Right lobe of liver (tissue), 6 donors: ENCODE data around the gene C1orf50. TPM values are rescaled to one million over a fixed set of nuclear protein-coding genes. Genes with fewer than 3 reads are reported as not detected.
A peak's percentile ranks its signal among the peaks of the same experiment; 100 is the strongest.

ENCODE experiments used
- ATAC-seq, 4 donors: fragments of 200-7000 bp; cut with Tn5 transposase; one replicate each; pipeline ENCODE4 v1.9.1; 2020; ENCODE audit warnings: mild to moderate bottlenecking in 4 of 4, moderate library complexity in 4 of 4
- DNase-seq, 3 donors: peaks; one replicate each; pipeline ENCODE4 v3.0.0-alpha.2; 2020
- H3K27ac ChIP-seq, 3 donors: fragments of 200-600 bp; one replicate each; pipeline ENCODE4 v1.8.0; 2022
- H3K27me3 ChIP-seq, 2 donors: fragments of 200-600 bp; one replicate each; pipeline ENCODE4 v1.8.0; 2022
- H3K36me3 ChIP-seq, 4 donors: fragments of 200-600 bp; sonication (generic) in 1 of 4; one replicate each; pipeline versions ENCODE4 v1.5.1 to v1.8.0; 2017 to 2022; ENCODE audit warnings: control low read depth in 1 of 4
- H3K4me1 ChIP-seq, 4 donors: fragments of 200-600 bp; sonication (generic) in 1 of 4; one replicate each; pipeline versions ENCODE4 v1.5.1 to v1.8.0; 2017 to 2022; ENCODE audit warnings: control low read depth in 1 of 4
- H3K4me3 ChIP-seq, 3 donors: fragments of 200-600 bp; one replicate each; pipeline ENCODE4 v1.8.0; 2022
- H3K9me3 ChIP-seq, 4 donors: fragments of 200-600 bp; sonication (generic) in 1 of 4; one replicate each; pipeline versions ENCODE4 v1.5.1 to v1.8.0; 2017 to 2022; ENCODE audit warnings: control low read depth in 1 of 4
- POLR2A ChIP-seq: fragments of 450-650 bp; IDR thresholded peaks from one replicate; pipeline ENCODE4 v1.6.1; 2017; ENCODE audit warnings: antibody characterized with exemption, mild to moderate bottlenecking
- WGBS: methylation state at CpG from one replicate; pipeline ENCODE4 v1.1.6; 2018; ENCODE audit warnings: low coverage, low lambda C conversion rate; ENCODE audit not compliant: insufficient coverage; ENCODE audit errors: missing lambda C conversion rate; 5-methylcytosine and 5-hydroxymethylcytosine counted together
- intact Hi-C, 2 donors: fragments of 100-400 bp; cut with DNase I; formaldehyde crosslinking; loops; one replicate each; pipeline versions ENCODE4 v1.11.2 to v1.14.1; 2022
- total RNA-seq, 6 experiments: library from RNA; depleted of rRNA in 2 of 6; stranded (reverse); fragments of >200 nt in 2 of 6; fragmentation: NEBNext Ultra II Directional in 3 of 6; extraction: Animal tissue kit (Norgen Biotek cat#: 25700) in 3 of 6; gene quantifications; one replicate each; pipeline versions ENCODE4 v1.1.0 to v1.2.4, GENCODE V29; 2016 to 2023
- TF ChIP-seq, protein P1 (sequence below), 4 donors: fragments of 200-600 bp in 3 of 4; fragments of 450-650 bp in 1 of 4; IDR thresholded peaks; one replicate each; pipeline versions ENCODE4 v1.5.1 to v1.8.0; 2016 to 2022; ENCODE audit warnings: antibody characterized with exemption in 4 of 4, mild to moderate bottlenecking in 2 of 4
- donor health status: DM: no; HTN: yes; CAD: no.
- donor health status: DM: no; HTN: no; CAD: no.
- donor health status: DM: no; HTN: no; CAD: no.
- donor health status: DM: no; HTN: yes; CAD: no.
- donor health status: DM: no; HTN: yes; CAD: no.

C1orf50 gene
- total RNA-seq, 6 experiments from 2014 or later, result 4.7 to 6.4 (median 5.3) TPM

DNA sequence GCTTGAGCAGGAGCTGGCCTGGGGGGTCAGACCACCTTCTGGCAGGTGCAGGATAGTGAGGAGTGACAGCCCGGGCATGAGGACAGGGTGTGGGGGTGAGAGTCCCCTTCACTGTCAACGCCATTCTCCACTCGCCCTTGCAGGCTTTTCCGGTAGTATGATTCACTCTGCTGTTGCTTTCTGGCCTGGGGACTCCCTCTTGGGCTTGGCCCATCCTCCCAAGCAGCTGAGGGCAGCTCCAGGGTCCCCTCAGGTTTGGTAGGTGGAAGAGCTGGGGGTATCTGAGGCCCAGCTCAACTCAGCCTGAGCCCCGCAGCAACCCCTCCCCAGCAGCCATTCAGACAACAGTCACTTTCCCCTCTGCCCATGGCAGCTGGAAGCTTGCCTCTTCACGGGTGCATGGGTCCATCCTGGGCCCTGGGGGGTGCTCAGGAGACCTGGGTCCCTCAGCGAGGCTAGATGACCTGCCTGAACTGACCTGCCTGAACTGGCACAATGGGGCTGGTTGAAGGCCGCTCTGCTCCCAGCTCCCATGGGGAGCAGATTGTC lies 28.3 kb upstream of the C1orf50 start:
- Histone ChIP-seq H3K4me1 (peaks cover 0 to 13% (median 0%) of the 10 kb centered on the region in 4 donors), H3K4me3 (no peak overlapping the region), H3K27me3 (no peaks in the 10 kb centered on the region), H3K27ac (no peak overlapping the region), H3K9me3 (no peaks in the 10 kb centered on the region), H3K36me3 (no peaks in the 10 kb centered on the region)
- WGBS, result no CpG with 5 or more reads among the region's 8 CpGs
- no peak for DNase-seq
- TF ChIP-seq, protein P1, sequence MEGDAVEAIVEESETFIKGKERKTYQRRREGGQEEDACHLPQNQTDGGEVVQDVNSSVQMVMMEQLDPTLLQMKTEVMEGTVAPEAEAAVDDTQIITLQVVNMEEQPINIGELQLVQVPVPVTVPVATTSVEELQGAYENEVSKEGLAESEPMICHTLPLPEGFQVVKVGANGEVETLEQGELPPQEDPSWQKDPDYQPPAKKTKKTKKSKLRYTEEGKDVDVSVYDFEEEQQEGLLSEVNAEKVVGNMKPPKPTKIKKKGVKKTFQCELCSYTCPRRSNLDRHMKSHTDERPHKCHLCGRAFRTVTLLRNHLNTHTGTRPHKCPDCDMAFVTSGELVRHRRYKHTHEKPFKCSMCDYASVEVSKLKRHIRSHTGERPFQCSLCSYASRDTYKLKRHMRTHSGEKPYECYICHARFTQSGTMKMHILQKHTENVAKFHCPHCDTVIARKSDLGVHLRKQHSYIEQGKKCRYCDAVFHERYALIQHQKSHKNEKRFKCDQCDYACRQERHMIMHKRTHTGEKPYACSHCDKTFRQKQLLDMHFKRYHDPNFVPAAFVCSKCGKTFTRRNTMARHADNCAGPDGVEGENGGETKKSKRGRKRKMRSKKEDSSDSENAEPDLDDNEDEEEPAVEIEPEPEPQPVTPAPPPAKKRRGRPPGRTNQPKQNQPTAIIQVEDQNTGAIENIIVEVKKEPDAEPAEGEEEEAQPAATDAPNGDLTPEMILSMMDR (IDR thresholded peaks at IDR 0.05), result no peak
- TF ChIP-seq POLR2A, result no peak
- ATAC-seq, result no peak
- intact Hi-C loops, result no loop called here

DNA sequence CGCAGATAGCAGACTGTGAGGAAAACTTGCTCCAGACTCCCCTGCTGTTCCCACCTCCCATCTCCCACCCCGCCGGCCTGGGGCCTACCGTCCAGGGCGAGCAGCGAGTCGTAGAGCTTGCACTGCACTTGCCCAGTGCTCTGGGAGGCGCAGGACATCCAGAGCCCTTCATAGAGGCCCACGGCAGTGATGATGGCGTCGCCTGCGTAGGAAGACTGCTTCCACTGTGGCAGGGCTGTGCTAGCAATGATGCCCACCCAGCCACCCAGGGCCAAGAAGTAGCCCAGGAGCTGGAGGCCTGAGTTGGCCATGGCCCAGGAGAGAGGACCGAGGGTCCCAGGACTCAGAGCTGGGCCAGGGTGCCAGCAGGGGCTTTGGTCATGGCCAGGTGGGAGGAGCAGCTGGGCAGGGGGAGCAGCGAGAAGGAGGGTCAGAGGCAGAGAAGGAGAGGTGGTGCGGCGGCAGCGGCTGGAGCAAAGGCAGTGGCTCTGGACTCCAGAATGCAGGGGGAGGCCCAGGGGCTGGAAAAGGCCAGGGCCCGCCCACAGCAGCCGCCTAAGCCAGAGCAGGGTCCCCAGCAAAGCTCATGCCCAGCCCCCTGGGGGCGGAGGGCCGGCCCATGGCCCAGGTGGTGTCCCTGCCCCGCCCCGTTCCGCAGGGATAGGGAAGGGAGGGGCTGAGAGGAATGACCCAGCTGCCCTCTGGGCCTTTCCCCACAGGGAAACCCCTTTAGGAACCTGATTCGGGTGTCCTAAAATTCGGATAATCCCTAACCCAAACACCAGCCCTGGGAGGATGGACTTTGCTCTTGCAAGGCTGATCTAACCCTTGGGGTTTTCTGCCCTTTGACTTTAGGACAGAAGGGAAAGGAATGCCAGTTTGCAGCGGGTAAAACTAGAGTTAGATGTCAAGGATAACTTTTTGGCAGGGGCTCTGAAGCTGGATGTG lies 27.0 kb upstream of the C1orf50 start, which contains the start of gene CLDN19:
TSS of gene CLDN19 (minus strand) at position 484 of the 948 bp plus-strand sequence. CDS start at position 311, 173 bp downstream.
- WGBS, result 61% methylated on average over 12 of the region's 27 CpGs
- TF ChIP-seq, protein P1 (IDR thresholded peaks at IDR 0.05), result no peak
- TF ChIP-seq POLR2A, result no peak
- Histone ChIP-seq H3K27me3 (no peaks in the 10 kb centered on the region), H3K4me1 (peaks cover 0 to 13% (median 0%) of the 10 kb centered on the region in 4 donors), H3K4me3 (no peak within 1 kb of the TSS), H3K27ac (no peak within 1 kb of the TSS), H3K36me3 (no peaks in the 10 kb centered on the region), H3K9me3 (no peaks in the 10 kb centered on the region)
- peak in 1 of 3 donors; percentile 22 for DNase-seq
- peak; percentile 5 to 68 (median 48) for ATAC-seq
- intact Hi-C loops, result loop anchor here in 1 of 2 donors (10.0 kb wide), 1 partner anchor 155 kb away; no protein-coding TSS in a partner anchor

DNA sequence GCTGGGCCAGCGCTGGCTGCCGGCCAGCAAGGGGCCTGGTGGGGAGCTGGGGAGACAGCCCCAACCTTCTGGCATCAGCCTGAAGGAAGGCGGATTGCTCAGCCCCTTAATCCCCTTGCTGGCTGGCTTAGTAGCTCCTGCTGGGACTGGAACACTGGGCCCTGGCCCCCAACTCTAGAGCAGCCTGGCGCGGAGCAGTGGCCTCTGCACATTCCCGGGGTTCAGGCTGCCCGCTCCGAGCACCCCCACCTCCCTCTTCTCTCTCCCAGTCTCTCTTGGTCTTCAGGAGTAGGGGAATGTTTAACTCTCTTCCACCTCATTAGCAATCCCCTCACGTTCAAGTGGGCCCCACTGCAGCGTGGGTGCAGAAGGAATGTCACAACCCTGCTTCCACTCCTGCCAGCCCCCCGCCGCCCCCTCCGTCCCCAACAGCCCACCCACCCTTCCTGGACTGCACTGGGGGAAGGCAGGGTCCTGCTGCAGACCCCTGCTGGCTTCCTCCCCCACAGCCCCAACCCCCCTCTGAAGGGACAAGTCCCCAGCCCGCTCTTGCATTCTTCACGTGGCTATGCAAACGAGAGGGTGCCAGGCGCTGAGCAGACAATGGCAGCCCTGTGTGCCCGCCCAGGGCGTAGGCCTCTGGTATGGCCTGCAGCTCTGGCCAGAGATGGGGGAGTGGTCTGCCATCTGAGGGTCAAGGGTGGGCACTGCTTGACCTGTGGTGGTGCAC lies 26.0 kb upstream of the C1orf50 start:
- Histone ChIP-seq H3K27me3 (no peaks in the 10 kb centered on the region), H3K4me3 (no peak overlapping the region), H3K9me3 (no peaks in the 10 kb centered on the region), H3K36me3 (peaks cover 0 to 3% (median 0%) of the 10 kb centered on the region in 4 donors), H3K4me1 (peaks cover 0 to 13% (median 0%) of the 10 kb centered on the region in 4 donors), H3K27ac (no peak overlapping the region)
- DNase-seq (no peak), ATAC-seq (no peak)
- WGBS, result 85% methylated on average over 6 of the region's 19 CpGs
- TF ChIP-seq, protein P1 (IDR thresholded peaks at IDR 0.05), result no peak
- no peak for TF ChIP-seq POLR2A
- intact Hi-C loops, result loop anchor here in 1 of 2 donors (10.0 kb wide), 1 partner anchor 156 kb away; no protein-coding TSS in a partner anchor

DNA sequence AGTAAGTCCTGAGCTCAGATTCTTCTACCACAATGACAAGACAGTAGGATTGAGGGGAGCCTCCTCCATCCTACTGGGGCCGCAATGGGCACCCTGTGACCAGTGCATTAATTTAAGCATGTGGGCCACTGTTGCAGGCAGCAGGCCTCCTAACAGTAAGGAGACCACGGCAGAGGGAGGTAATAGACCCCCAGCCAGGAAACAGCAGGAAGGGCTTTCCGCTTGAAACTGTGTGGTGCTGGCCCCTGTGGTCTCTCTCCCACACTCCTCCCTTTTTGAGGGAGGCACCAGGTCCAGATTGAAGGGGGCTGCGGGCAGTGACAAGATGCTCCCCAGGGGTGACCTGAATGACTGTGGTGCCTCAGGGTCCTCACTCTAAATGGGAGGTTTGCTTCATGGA lies 25.3 kb upstream of the C1orf50 start:
- peaks cover 0 to 13% (median 0%) of the 10 kb centered on the region in 4 donors for H3K4me1 ChIP-seq
- H3K9me3 ChIP-seq, result no peaks in the 10 kb centered on the region
- H3K36me3 ChIP-seq, result peaks cover 0 to 10% (median 0%) of the 10 kb centered on the region in 4 donors
- H3K27ac ChIP-seq, result no peak overlapping the region
- DNase-seq (no peak), ATAC-seq (no peak)
- TF ChIP-seq POLR2A, result no peak
- TF ChIP-seq, protein P1 (IDR thresholded peaks at IDR 0.05), result no peak
- no peak overlapping the region for H3K4me3 ChIP-seq
- intact Hi-C loops, result loop anchor here in 1 of 2 donors (10.0 kb wide), 1 partner anchor 157 kb away; no protein-coding TSS in a partner anchor
- H3K27me3 ChIP-seq, result no peaks in the 10 kb centered on the region
- WGBS, result no CpG with 5 or more reads among the region's 4 CpGs
